Thyroid gland (tissue), 4 donors: ENCODE data around the gene NMS.

Source experiments
- CTCF ChIP-seq, 6 experiments: fragments of 200-600 bp in 3 of 6; fragments of 450-650 bp in 3 of 6; sonication (generic) in 3 of 6; IDR thresholded peaks; one replicate each; pipeline ENCODE4 v1.5.1; 2016 to 2019; ENCODE audit warnings: antibody characterized with exemption in 6 of 6, mild to moderate bottlenecking in 2 of 6, inconsistent platforms in 1 of 6, moderate library complexity in 1 of 6
- POLR2A ChIP-seq, 2 donors: fragments of 450-650 bp; IDR thresholded peaks; one replicate each; pipeline ENCODE4 v1.6.1; 2017; ENCODE audit warnings: antibody characterized with exemption in 2 of 2, mild to moderate bottlenecking in 2 of 2, moderate library complexity in 1 of 2

GRCh38 chr2:100527440-100528015 is 57.2 kb downstream of the NMS start:
- TF ChIP-seq POLR2A (IDR thresholded peaks at IDR 0.05) (no peak), CTCF (IDR thresholded peaks at IDR 0.05) (no peak)
